CD4-positive, alpha-beta T cell treated with Interleukin-15 for 4 hours (primary cell): Measurements from ENCODE around the gene RPUSD2.
"Not testable (repeated sequence)": the region's sequence is repeated elsewhere in the genome, so short reads cannot be mapped to it uniquely, and the experiment has no call there.

Experiments used
- DNase-seq: peaks from one replicate; pipeline ENCODE4 v3.0.0-alpha.2; 2020; ENCODE audit warnings: low spot score

Gene RPUSD2

DNA sequence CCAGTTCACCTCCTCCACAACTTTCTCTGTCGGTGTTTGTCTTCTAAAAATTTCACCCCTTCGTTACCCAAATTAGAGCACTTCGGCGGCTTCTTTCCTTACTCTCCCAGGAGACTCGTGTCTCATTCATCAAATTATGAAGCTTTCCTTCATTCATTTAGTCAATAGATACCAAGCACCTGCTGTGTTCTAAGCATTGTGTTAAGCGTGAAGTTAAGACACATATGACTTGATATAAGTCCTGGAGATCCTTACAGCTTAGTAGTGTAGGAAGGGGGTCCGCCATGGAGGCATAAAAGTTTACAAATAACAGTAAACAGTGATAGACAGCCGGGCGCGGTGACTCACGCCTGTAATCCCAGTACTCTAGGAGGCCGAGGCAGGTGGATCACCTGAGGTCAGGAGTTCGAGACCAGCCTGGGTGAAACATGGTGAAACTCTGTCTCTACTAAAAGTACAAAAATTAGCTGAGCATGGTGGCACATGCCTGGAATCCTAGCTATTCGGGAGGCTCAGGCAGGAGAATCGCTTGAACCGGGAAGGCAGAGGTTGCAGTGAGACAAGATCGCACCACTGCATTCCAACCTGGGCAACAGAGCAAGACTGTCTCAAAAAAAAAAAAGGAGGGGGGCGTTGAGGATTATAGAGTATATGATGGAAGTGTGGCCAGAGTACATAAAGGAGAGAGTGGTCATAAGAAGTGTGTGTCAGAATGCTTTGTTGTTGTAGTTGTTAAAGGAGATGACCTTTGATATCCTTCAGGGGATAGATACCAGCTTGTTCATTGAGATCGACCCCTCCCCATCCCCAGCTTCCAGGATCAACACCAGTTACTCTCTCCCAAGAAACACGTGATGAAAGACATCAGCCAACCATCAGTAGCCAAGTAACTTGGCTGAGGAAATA, 3.5 kb upstream of the RPUSD2 start:
- no peak for DNase-seq

DNA sequence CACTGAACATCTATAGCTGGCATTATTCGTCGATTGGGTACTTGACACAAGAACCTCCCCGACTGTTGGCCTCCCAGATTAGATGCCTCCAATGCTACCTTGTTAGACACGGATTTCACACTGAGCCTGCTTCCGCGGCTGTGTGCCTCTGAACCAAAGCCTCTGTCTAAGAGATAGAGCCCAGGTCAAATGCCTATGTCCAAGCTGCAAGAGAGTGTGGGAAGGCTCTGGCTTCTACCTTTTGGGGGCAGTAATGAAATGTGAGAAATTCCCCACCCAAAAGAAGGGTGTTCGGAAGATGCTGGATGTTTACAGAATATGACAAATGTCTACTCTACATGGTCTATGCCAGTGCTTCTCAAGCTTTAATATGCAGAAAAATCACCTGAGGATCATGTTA, 2.0 kb upstream of the RPUSD2 start:
- no peak for DNase-seq

DNA sequence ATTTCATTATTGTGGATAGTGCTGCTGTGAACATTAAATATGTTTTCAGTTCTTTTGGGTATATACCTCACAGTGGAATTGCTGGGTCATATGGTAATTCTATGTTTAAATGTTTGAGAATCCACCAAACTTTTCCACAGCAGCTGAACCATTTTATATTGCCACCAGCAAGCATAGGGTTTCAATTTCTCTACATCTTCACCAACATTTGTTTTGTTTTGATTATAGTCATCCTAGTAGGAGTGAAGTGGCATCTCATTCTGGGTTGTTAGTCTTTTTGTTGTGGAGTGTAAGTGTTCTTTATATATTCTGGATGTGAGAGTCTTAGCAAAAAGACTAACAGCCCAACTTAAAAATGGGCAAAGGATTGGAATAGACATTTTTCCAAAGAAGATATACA, 6.0 kb downstream of the RPUSD2 start:
- DNase-seq: no peak

DNA sequence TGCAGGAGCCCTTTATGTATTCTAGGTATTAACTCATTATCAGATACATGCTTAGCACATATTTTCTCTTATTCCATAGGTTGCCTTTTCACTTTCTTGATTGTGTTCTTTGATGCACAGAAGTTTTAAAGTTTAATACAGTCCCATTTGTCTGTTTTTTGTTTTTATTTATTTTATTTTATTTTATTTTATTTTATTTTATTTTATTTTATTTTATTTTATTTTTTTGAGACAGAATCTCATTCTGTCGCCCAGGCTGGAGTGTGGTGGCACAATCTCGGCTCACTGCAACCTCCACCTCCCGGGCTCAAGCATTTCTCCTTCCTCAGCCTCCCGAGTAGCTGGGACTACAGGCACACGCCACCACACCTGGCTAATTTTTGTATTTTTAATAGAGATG, 7.8 kb downstream of the RPUSD2 start:
- not testable (repeated sequence) for DNase-seq

DNA sequence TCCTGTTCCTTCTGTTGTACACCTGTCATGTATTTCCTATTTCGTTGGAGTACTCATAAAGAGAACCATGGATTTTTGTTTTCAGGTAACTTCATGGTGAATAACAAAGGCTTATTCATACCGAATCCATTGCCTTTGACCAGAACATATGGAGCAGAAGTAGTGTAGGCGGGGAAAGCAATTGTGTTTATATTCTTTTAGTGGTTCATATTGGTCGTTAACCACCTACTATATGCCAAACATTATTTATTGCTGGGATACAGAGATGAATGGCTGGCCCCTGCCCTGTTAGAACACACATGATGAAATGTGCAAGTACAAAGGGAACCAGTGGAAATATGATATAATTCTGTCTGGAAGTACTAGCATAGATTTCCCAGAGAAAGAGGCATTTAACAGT, 9.8 kb downstream of the RPUSD2 start:
- no peak for DNase-seq

DNA sequence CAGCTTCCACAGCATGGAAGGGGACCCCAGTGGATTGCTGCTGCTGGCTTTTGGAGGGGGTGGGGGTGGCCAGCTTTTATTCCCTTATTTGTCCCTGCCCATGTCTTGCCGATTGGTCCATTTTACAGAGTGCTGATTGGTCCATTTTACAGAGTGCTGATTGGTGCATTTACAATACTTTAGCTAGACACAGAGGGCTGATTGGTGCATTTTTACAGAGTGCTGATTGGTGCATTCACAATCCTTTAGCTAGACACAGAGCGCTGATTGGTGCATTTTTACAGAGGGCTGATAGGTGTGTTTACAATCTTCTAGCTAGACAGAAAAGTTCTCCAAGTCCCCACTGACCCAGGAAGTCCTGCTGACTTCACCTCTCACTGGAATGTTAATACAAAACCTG, 12.7 kb downstream of the RPUSD2 start:
- not testable (repeated sequence) for DNase-seq

DNA sequence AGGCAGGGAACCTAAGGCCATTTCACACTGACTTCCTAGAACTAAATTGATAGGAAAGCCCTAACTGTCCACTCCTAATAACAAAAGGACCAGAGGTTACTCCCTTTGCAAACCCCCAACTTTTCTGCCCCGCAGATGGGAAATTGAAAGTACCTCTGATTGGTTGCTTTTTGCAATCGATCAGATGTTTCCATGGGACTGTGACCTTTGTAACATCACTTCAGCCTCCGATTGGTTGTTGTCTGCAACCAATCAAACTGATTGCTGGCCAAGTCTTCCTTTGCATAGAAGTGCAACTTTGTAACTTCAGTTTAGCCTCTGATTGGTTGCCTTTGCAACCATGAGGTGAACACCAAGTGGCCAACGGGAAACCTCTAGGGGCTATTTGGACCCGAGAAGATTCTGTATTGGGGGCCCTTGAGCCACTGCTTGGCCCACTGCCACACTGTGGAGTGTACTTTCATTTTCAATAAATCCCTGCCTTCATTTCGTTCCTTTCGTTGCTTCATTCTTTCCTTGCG, 13.7 kb downstream of the RPUSD2 start:
- no peak for DNase-seq

DNA sequence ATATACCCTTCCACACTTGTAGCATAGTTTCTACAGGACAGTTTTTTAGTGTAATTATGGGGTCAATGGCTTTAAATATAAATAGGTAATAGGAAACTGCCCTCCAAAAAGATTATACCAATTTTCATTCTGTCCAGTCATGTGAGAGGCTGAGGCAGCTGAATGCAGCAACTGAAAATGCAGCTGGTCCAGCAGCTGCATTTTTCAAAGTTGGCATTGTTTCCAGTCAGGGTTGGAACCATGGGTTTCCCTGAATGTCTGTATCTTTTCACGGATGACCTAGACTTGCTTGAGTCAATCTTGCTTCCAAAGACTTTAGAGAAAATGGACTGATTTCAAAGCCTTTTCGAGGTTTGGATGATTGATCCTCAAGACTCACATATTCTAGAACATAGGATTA, 15.1 kb downstream of the RPUSD2 start:
- DNase-seq: no peak

DNA sequence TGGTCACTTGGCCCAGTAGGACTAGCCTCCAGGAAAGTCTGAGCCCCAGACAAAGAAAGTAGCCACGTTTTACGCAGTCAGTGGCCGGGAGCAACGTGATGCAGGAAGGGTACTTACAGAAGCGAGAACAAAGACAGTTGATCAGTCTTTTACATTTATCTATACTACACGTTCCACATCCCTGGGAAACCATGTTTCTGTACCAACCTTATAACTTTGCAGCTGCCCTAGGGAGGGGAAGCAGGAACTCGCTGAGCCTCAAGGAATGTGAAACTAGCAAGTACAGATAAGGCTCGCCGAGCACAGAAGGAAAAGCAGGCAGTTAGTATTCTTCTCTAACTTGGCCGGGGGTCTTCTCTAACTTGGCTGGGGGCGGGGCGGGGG, 21.6 kb downstream of the RPUSD2 start:
- no peak for DNase-seq

DNA sequence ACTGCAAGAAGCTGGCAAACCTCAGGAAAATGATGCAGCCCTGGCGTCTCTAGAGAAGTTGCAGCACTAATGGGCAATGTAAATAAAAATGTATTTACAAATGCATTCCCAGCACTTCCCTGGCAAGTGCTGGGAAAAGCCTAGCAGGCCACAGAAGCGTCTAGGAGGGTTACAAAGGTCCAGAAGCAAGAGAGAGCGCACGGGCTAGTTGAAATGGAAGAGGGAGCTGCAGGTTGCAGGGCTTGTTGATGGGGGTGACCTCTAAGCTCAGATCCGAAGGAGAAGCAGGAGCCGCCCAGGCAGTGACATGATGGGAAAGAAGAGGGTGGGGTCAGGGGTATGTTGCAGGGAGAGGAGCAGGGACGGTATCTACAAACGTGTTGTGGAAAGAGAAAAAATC, 22.3 kb downstream of the RPUSD2 start:
- DNase-seq: no peak

DNA sequence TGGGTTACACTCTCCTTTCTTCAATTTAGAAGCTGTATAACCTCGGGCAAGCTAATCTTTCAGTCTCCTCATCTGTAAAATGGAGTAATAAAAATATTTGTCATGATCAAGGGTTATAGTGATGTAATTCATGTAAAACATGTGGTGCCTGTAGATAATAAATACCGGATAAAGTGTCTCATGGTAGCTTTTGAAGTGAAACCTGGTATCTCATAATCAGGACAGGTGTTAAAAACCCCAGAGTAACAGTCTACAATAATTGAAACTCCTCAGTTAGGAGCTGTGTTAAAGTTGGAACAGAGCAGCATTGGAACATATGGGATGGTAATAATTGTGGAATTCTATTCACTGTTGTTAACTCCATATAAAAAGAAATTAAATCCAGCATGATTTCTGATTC, 24.1 kb downstream of the RPUSD2 start:
- peak; percentile 33 for DNase-seq

DNA sequence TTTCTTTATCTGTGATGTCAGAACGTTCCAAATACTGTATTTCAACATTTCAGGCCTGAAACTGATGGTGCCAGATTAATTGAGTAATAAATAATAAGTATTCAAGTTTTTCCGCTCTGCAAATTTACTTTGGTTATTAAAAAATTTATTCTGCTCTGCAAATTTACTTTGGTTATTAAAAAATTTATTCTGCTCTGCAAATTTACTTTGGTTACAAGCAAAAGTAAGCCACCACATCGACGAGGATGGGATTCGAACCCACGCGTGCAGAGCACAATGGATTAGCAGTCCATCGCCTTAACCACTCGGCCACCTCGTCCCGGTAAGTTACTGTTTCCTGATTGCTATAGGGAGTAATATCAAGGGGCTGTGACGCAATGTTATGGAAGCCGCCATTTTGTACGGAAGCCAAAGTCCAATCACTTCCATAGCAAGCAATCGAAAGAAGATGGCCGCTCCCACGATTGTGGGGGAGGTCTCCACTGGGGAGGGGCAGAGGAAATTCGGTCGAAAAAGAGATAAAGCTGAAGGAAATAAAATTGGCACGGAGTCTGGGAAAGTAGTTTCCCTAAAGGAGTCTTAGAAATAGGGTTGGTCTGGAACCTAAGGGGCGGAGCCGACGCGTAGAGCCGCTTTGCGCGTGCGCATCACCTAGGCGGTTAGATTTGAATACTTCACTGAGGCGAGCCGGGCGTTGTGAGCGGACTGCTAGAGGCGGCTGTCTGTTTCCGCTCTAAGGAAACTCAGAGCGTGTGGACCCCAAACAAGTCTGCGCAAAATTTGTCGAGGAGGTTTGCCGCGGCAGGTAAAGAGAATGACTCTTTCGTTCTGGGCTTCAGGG, 24.7 kb downstream of the RPUSD2 start, which contains the start of gene KNL1:
Gene KNL1, plus strand, starts transcription at position 662 of the 841 bp plus-strand sequence. CDS start 8,683 bp downstream, outside the sequence.
- peak; percentile 94 for DNase-seq

DNA sequence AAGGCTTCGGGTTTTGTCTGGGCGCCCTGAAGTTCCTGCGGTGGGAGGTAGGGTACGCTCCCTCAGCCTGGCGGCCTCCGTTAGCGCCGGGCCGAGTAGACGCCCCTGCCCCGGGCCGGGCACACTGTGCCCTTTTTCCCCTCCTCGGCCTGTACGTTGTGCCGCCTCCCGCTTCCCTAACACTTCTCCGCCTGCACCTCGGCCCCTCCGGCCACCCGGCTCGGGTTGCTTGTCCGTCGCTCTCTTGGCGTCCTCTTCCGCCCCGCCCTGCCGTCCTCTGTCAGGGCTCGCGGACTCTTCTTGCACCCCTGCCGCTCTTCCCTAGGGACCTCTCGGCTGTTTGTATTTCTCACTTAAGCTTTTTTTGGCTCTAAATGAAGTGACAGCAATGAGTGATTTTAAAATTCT, 25.3 kb downstream of the RPUSD2 start:
- no peak for DNase-seq

DNA sequence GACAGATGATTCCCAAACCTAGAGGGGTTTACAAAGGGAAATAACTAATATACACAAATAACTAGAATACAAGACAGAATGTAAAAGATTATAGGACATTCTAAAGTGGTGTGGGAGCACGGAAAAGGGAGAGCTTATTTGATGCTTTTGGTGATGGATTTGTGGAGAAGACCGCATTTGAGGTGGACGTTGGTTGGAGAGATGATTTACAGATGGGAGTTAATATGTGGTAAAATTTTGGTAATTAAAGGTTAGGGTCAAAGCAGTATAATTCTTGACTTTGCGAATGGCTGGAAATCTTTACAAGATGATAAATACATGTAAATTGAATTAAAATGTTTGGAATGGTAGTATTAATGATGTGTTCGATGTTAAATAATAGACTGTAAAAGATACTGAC, 26.1 kb downstream of the RPUSD2 start:
- no peak for DNase-seq

DNA sequence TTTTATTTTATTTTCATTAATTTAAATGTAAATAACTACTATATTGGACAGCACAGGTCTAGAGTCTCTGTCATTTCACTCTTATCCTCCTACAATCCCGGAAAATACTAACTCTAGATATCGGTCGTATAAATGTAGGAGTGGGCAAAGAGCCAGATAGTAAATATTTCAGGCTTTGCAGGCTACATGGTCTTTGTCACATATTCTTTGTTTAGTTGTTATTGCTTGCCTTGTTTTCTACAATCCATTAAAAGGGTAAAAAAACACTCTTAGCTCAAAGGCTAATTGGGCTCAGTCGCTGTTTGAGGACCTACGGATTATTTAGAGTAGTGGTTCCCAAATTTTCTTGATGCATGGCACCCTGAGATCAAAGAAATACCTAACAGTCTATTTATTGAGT, 26.7 kb downstream of the RPUSD2 start:
- DNase-seq: no peak

DNA sequence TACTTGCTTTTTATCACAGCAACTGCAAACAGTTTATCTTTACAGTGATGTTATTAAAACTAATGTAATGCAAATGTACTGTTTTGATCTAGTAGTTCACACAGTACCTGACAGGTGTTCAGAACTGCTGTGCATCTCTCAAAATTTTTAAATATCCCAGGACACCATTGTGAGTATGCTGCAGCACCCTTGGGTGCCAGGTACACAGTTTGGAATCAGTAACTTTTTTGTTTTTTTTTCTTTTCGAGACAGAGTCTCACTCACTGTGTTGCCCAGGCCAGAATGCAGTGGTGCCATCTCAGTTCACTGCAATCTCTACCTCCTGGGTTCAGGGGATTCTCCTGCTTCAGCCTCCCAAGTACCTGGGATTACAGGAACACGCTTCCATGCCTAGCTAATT, 27.9 kb downstream of the RPUSD2 start:
- no peak for DNase-seq

DNA sequence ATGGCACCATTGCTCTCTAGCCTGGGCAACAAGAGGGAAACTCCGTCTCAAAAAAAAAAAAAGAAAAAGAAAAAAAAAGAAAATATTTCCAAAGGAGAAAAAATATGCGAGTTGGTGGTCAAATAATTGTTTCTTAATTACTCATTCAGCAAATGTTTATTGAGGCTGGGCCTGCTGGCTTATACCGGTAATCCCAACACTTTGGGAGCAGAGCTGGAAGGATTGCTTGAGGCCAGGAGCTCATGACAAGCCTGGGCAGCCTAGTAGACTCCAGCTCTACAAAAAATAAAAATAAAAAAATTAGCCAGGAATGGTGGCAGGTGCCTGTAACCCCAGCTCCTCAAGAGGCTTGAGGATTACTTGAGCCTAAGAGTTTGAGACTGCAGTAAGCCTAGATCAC, 29.0 kb downstream of the RPUSD2 start:
- DNase-seq: no peak

DNA sequence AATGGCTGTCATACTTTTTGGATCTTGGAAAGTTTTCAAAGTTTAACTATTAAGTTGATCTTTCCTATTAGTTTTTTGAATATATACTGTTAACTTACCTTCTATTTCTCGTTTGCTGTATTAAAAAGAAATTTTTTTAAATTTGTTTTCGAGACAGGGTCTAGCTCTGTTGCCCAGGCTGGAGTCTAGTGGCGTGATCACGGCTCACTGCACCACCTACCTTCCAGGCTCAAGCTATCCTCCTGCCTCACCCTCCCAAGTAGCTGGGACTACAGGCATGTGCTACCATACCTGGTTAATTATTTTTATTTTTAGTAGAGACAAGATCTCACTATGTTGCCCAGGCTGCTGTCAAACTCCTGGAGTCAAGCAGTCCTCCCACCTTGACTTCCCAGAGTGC, 29.6 kb downstream of the RPUSD2 start:
- no peak for DNase-seq

DNA sequence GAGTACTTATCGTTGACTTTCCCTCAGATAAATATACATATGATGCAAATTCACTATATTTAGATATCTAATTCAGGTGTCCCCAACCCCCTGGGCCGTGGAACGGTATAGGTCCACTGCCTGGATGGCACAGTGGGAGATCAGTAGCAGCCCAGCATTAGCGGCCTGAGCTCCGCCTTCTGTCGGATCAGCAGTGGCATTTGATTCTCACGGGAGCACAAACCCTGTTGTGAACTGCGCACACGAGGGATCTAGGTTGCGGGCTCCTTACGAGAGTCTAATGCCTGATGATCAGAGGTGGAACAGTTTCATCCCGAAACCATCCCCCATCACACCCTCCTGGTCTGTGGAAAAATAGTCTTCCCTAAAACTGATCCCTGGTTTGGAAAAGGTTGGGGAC, 31.9 kb downstream of the RPUSD2 start:
- DNase-seq: no peak

DNA sequence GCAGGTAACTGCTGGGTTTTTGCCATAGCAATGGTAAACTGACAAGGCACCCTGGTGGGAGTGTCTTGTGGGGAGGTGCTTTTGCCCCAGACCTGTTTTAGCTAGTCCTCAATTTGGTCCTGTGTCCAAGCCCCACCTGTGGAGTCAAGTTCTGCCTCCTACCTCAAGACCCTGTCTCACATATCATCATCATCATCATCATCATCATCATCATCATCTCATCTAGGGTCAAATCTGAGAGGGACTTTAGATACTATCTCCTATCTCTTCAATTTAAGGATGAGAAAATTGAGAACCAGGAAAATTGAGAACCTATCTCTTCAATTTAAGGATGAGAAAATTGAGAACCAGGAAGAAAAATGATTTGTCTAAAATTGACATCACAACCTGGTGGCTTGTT, 34.8 kb downstream of the RPUSD2 start:
- no peak for DNase-seq

DNA sequence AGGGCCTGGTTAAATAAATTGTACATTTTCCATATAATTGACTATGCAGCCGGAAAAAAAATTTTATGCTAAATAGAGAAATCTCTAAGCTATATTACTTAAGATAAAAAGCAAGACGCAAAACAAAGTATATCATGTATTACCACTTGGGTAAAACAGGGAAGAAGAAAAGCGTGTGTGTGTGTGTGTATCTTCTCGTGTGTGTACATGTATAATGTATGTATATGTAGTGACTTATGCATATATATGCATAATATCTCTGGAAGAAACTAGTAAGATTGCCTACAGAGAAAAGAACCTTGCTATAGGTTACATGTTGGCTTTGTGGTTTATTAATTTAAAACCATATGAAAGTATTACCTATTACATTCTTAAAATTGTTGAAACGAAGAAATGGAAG, 44.0 kb downstream of the RPUSD2 start:
- no peak for DNase-seq

DNA sequence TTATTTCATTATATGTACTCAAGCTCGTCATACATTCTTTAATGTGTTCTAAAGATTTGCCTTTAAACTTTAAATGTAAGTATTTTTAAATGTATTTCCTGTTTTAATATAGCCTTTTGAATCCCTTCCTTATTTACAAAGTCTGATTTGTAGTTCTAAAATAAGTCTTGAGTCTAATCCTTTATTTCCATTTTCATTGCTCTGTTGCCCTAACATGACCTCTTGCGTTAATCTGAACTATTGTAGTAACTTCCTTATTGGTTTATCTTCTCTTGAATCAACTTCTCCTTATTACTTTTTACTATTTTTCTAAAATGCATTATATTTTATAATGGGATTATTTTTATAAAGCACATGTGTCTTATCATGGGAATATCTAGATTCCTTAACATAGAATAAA, 48.9 kb downstream of the RPUSD2 start:
- DNase-seq: no peak

DNA sequence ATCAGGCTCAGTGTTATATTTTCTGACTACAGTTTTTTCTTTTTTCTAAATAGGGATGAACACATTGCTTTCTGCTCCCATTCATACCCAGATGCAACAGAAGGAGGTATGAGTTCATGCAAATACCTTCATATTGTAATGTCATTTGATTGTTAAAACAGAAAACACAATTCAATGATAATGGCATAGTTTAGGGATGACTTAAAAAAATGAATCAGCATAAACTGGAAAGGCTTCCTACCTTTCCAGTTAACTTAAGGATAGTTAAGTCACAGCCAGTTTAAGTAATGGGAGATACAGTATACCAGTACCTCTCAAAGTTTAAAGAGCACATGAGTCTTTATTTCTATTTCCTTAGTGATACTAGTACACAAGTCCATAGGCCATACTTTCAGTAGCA, 49.8 kb downstream of the RPUSD2 start:
- DNase-seq: no peak
